Activated CD8-positive, alpha-beta memory T cell treated with anti-CD3 and anti-CD28 coated beads for 36 hours (primary cell): Measurements from ENCODE around the gene ZNF213. TPM values are rescaled to one million over a fixed set of nuclear protein-coding genes. Genes with fewer than 3 reads are reported as not detected.

Source experiments
- CTCF ChIA-PET: fragments of 350-600 bp; sonication (Branson Sonifier 250); formaldehyde crosslinking; loops from one replicate; lab custom pipeline; 2021; ENCODE audit warnings: antibody characterized with exemption; lab: Charles Lee
- POLR2A ChIA-PET: fragments of 350-600 bp; sonication (Branson Sonifier 250); formaldehyde crosslinking; loops from one replicate; lab custom pipeline; 2021; ENCODE audit warnings: antibody characterized with exemption; lab: Charles Lee
- total RNA-seq, 2 experiments: library from RNA; stranded (reverse); gene quantifications; one replicate each; pipeline ENCODE4 v1.2.3, GENCODE V29; 2021

Gene ZNF213, protein sequence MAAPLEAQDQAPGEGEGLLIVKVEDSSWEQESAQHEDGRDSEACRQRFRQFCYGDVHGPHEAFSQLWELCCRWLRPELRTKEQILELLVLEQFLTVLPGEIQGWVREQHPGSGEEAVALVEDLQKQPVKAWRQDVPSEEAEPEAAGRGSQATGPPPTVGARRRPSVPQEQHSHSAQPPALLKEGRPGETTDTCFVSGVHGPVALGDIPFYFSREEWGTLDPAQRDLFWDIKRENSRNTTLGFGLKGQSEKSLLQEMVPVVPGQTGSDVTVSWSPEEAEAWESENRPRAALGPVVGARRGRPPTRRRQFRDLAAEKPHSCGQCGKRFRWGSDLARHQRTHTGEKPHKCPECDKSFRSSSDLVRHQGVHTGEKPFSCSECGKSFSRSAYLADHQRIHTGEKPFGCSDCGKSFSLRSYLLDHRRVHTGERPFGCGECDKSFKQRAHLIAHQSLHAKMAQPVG
- total RNA-seq, result 1 to 10 TPM; 8.6 to 9.2 TPM

DNA sequence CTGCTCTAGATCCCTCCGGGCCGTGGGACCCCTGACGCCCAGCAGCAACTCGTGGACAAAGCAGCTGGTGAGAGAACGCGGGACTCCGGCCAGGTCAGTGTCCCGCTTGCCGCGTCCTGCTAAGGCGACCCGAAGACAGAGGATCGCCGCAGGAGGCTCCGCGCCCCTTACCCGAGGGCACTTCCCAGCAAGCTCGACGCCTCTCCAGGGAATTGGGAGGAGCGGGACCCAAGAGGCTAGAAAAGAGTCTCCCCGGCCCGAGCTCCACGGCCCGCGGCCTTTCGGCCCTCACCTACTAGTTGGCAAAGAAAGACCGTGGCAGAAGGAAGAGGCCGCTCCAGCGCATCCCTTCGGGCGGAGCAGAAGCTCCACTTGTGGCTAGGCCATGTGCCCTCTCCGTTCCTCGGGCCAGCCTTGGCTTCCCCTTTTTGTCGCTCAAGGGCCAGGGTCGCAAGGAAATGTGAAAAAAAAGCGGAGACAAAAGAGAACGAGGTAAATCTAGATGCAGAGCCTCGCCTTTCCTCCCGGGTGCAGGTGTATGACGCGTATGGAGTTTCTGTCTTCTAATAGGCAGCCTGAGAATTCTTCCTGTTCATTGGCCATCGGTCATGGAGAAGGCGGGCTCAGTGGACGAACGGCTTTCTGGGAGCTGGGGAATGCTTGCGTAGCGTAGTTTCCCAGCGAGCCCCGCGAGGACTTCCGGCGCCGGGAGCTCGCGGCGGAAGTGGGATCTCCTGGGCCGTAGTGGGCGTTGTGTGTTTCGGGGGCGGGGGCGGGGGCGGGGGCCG, at the start of gene ZNF213:
Gene ZNF213 (plus strand): TSS at position 692 of the 788 bp plus-strand sequence. CDS start 2,252 bp downstream, outside the sequence.
- ChIA-PET CTCF (interaction anchor here (1.1 to 11.8 kb wide), 12 partner anchors 10 to 107 kb away, joined by 3 to 121 read pairs (median 7); partner anchors contain the start of gene ZSCAN10), POLR2A (interaction anchor here (0.5 to 2.8 kb wide), 17 partner anchors 10 to 349 kb away, joined by 3 to 21 read pairs (median 4); partner anchors contain the start of gene IL32)

DNA sequence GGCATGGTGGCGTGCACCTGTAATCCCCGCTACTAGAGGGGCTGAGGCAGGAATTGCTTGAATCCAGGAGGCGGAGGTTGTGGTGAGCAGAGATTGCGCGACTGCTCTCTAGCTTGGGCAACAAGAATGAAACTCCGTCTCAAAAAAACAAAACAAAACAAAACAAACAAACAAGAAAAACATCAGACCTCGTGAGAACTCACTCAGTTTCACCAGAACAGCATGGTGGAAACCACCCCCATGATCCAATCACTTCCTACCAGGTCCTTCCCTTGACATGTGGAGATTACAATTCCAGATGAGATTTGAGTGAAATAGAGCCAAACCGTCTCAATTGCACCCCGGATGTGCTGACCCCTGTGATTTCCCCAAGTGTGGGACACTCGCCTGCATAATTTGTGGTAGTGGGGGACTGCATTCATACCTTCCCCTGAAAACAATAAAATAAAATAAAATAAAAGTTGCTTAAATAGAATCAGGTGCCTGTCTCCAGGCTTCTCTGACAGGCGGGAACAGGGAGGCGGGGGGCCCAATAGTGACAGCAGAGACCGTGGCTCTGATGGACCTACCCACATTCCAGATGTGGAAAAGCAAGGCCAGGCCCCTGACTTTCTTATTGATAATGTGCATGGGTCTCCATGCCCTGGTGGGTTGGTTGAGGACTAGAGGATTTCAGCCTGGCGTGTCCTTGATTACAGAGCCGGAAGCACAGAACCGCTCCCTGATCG, 48.8 kb upstream of the ZNF213 start:
- CTCF ChIA-PET, result interaction anchor here (0.6 to 1.3 kb wide), 3 partner anchors 10 to 46 kb away, joined by 3 to 4 read pairs (median 3); no protein-coding TSS in a partner anchor
- POLR2A ChIA-PET, result no interaction called here

DNA sequence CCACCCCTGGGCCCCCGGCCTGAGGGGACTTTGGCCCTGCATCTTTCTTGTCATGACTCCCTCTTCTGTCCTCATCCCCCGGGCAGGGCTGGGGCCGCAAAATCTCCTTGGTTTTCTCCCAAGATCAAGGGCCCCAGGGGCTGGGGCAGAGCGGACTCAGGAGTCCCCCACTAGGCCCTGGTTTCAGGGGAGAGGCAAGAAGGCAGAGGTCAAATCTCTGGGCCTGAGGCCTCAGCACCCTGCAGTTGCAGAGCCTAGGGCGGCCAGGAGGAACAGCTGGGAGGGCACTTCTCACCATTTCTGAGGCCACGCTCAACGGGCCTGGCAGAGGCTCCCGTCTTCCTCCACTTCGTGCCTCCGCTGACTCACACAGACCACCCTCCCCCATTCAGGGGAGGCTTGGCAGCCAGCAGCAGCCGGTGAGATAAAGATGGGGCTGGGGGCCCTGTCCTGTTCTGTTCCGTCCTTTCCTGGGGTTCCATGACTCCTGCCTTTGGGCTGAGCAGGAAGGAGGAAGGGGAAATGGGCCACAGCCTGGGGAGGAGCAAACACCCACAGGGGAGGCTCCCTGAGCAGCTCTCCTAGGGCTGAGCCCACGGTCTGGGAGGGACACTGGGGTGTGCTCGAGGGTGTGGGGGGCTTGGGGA, 48.1 kb upstream of the ZNF213 start:
- ChIA-PET POLR2A (no interaction called here), CTCF (interaction anchor here (0.9 to 1.6 kb wide), 5 partner anchors 24 to 76 kb away, joined by 3 to 5 read pairs (median 3); no protein-coding TSS in a partner anchor)

DNA sequence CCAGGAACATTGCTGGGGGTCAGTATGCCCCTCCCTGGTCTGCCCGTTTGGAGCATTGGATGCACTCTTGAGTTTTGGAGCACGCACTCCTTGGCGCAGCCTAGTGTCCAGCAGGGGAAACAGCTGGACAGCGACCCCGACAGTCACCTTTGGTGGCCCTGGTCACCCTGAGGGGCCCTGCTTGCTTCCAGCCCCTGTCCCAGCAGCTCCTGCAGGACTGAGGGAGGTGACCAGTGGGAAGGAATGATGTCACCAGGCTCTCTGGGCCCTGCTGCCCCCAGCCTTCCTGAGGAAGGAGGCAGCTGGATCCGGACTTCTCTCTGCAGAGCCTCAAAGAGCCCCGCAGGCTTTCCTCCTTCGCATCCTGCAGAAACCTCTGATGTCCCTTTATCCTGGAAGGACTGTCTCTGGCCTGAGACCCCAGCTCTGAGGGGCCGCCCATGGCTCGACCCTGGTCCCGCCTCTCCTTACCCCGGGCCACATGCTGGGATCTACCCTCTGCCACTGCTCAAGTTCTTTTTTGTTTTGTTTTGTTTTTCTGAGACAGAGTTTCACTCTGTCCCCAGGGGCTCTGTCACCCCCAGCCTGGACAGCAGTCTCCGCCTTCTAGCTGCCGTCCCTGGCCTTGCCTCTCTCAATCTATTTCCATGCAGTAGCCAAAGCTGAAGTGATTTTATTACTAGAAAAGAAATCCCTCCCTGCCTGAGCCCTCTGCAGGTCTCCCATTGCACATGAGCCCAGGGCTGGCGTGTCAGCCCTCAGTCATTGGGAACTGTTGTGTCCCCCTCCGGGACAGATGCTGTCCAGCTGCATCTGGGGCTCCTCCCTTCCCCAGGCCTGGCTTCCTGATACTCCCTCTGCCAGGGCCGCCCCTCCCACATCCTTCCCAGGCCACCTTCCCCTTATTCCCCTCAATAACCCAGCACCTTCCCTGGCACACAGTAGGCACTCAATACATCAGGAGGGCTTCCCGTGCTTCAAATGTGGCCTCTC, 47.3 kb upstream of the ZNF213 start:
- ChIA-PET POLR2A (no interaction called here), CTCF (interaction anchor here (0.9 to 1.6 kb wide), 6 partner anchors 13 to 76 kb away, joined by 3 to 5 read pairs (median 3); no protein-coding TSS in a partner anchor)

DNA sequence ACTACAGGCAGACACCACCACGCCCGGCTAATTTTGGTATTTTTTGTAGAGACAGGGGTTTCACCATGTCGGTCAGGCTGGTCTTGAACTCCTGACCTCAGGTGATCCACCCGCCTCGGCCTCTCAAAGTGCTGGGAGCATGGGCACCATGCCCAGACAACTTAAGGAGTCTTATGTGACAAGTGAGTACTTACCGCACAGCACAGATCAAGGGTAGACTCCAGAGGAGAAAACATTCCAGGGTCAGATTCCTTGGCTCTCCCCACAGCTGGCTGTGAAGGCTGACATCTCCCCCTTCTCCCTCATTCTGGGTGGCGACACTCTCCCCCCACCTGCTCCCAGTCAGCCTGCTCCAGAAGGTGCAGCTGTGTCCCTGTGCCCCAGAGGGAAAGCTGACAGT, 46.4 kb upstream of the ZNF213 start:
- ChIA-PET POLR2A (no interaction called here), CTCF (interaction anchor here (0.9 to 1.6 kb wide), 4 partner anchors 14 to 41 kb away, joined by 3 to 8 read pairs (median 3); no protein-coding TSS in a partner anchor)

DNA sequence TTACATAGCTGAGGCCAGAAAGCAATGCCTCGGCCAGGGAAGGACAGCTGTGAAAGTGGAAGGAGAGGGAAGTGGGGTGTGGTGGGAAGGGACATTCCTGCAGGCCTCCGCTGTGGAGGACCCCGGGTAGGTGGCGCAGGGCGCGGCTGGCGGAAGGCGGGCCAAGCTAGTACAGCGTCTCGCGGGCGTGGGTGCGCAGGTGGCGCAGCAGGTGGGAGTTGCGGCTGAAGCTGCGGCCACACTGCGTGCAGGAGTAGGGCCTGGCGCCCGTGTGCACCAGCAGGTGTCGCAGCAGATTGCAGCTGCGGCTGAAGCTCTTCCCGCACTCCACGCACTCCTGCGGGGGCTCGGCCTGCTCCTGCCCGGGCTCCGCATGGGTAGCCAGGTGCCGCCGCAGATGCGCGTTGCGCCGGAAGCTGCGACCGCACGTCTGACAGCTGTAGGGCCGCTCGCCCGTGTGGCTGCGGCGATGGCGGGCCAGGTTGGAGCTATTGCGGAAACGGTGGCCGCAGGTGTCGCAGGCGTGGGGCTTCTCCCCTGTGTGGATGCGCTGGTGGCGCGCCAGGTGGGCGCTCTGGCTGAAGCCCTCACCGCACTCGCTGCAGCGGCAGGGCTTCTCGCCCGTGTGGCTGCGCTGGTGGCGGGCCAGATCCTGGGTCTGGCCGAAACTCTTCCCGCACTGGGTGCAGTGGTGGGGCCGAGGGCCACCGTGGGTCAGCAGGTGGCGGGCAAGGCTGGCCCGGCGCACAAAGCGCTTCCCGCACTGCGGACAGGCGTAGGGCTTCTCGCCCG, 45.7 kb upstream of the ZNF213 start:
- ChIA-PET POLR2A (no interaction called here), CTCF (interaction anchor here (0.9 to 1.6 kb wide), 3 partner anchors 14 to 40 kb away, joined by 3 to 8 read pairs (median 3); no protein-coding TSS in a partner anchor)

DNA sequence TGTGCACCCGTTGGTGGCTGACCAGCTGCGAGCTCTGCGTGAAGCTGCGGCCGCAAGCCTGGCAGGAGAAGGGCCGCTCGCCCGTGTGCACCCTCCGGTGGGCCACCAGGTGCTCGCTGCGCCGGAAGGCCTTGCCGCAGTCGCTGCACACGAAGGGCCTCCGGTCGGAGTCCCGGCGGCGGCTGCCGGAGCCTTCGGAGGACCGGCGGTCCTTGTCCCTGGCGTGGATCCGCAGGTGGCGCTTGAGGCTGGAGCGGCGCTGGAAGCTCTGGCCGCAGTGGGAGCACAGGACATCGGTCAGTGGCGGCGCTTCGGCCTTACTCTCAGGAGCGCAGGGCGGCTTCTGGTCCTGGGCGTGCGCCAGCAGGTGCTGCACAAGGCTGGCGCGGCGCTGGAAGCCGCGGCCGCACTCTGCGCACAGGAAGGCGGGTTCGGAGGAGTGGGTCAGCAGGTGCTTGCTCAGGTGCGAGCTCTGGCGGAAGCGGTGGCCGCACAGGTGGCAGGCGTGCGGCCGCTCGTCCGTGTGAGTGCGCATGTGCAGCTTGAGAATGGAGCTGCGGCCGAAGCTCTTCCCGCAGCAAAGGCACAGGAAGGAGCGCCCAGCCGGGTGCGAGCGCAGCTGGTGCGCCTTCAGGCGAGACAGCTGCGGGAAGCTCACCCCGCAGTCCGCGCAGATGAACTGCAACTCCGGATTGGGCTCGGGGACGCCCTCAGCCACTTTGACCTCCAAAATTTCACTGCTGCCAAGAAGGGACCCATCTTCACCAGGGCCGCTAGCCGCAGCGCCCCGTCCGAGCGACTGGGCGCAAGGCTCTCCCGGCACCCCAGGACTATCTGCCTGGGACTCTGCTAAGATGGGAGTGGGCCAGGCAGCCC, 44.9 kb upstream of the ZNF213 start:
- POLR2A ChIA-PET, result no interaction called here
- CTCF ChIA-PET, result interaction anchor here (0.9 to 1.6 kb wide), 4 partner anchors 14 to 60 kb away, joined by 3 to 8 read pairs (median 5); no protein-coding TSS in a partner anchor

DNA sequence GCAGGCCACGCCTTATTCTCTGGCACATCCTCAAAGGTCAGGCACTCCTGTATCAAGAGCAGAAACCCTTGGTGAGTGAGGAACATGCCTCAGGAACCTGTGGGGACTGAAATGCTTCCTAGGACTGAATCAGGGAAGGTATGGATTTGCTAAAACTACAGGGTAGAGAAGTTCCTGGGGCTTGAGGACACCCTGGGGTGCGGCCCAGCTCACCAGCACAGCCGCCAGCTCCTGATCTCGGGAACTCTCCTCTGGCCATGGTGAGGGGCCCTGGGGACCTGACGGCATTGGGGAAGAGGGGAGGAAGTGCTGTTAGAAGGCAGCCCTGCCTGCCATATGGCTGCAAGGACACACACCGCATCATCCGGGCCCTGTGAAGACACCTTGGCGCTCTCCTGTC, 43.3 kb upstream of the ZNF213 start:
- POLR2A ChIA-PET, result no interaction called here
- CTCF ChIA-PET, result interaction anchor here (0.8 to 4.1 kb wide), 6 partner anchors 11 to 62 kb away, joined by 3 to 16 read pairs (median 4); no protein-coding TSS in a partner anchor

DNA sequence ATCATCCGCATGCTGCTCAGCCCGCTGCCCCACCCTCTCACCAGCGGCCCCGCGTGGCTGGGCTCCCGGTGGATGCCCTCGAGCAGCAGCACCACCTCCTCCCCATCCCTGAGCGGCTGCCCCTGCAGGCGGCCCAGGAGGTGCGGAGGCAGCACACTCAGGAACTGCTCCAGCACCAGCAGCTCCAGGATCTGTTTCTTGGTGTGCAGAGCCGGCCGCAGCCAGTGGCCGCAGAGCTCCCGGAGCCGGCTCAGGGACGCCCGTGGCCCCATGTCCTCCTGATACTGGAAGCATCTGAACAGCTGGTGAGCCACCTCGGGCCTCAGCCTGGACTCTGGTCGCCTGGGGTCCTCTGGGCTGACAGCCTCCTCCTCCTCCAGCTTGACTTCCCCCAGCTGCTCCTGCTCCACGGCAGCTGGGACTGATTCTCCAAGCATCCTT, 42.3 kb upstream of the ZNF213 start:
- CTCF ChIA-PET, result interaction anchor here (1.7 to 4.1 kb wide), 3 partner anchors 12 to 37 kb away, joined by 4 to 16 read pairs (median 4); no protein-coding TSS in a partner anchor
- POLR2A ChIA-PET, result interaction anchor here (0.6 kb wide), 1 partner anchor 65 kb away, joined by 4 read pairs; no protein-coding TSS in a partner anchor

DNA sequence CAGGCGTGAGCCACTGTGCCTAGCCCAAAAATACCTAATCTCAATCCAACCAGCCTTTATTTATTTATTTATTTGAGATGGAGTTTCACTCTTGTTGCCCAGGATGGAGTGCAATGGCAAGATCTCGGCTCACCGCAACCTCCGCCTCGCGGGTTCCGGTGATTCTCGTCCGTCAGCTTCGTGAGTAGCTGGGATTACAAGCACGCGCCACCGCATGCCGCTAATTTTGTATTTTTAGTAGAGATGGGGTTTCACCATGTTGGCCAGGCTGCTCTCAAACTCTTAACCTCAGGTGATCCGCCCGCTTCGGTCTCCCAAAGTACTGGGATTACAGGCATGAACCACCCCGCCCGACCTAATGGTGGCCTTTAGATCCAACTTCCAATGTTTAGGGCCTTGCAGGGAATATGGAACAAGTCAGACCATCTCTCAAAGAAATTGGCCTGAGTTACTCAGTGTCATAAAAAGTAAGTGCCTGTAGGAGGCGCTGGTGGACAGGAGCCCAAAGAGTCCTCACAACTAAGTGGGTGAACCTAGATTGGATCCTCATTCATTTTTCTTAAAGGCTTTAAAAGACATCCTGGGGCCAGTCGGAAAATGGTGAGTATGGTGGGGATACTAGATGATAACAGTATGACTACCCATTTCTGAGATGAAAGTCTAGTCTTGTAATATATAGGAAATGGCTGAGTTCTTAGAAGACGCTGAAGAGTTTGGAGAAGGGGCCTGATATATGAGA, 40.4 kb upstream of the ZNF213 start:
- POLR2A ChIA-PET, result interaction anchor here (0.5 kb wide), 1 partner anchor 76 kb away, joined by 3 read pairs; no protein-coding TSS in a partner anchor
- CTCF ChIA-PET, result interaction anchor here (0.7 to 7.5 kb wide), 6 partner anchors 9 to 74 kb away, joined by 3 to 37 read pairs (median 10); no protein-coding TSS in a partner anchor

DNA sequence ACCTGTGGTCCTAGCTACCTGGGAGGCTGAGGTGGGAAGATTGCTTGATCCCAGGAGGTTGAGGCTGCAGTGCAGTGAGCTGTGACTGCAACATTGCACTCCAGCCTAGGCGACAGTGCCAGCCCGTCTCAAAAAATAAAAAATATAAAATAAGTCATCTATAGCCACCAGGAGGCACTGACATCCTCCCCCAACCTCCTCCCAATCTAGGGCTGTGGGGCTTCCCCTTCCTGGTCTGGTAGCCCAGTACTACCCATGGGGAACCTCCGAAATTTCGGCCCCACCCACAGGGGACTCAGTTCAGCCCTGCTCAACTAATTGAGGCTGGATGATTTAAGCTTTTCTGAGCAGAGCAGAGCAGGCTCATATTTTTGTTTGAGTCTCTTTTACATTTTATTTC, 39.0 kb upstream of the ZNF213 start:
- ChIA-PET POLR2A (interaction anchor here (0.7 to 1.4 kb wide), 2 partner anchors 21 to 46 kb away, joined by 4 to 8 read pairs; no protein-coding TSS in a partner anchor), CTCF (interaction anchor here (0.5 to 9.5 kb wide), 13 partner anchors 10 to 72 kb away, joined by 3 to 121 read pairs (median 3); partner anchors contain the start of gene ZNF213)

DNA sequence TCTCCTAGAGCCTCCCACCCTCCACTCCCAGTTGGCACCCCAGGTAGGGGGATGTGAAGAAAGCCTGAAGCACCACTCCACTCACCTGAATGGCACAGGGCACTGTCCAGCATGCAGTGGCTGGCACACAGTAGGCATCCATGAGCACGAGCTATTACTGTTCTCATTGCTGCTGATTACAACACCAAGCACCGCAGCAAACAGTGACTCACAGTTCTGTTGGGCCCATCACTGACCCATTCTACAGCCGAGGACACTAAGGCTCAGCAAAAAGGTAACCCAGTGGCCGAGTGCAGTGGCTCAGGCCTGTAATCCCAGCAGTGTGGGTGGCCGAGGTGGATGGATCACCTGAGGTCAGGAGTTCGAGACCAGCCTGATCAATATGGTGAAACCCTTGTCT, 38.5 kb upstream of the ZNF213 start:
- POLR2A ChIA-PET, result interaction anchor here (1.0 to 1.4 kb wide), 2 partner anchors 22 to 27 kb away, joined by 3 to 4 read pairs; no protein-coding TSS in a partner anchor
- CTCF ChIA-PET, result interaction anchor here (0.7 to 9.5 kb wide), 11 partner anchors 21 to 72 kb away, joined by 3 to 121 read pairs (median 5); partner anchors contain the start of gene ZNF213

DNA sequence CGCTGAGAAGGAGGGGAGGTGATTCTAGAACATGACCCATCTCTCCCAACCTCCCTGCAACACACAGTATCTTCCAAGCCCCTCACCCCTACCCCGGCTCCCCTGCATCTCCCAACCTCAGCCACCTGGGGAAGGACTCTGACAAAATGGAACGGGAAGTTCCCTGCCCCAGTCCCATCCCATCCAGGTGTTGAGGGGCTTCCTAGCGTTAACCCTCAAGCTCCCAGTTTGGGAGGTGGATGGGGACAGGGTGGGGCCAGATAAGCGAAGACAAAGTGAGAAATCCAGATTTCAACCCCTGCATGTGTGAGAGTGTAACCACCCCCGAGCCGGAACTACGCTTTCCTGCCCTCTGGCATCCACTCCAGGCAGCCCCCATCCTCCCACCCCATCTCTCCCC, 37.6 kb upstream of the ZNF213 start:
- POLR2A ChIA-PET, result interaction anchor here (1.0 kb wide), 1 partner anchor 28 kb away, joined by 3 read pairs; no protein-coding TSS in a partner anchor
- CTCF ChIA-PET, result interaction anchor here (0.7 to 9.5 kb wide), 8 partner anchors 22 to 254 kb away, joined by 3 to 121 read pairs (median 4); partner anchors contain the start of genes IL32 and ZNF213
